SU-DHL-6 (cell line): ENCODE data around the gene SPATA16.

Experiments
- CTCF ChIP-seq: fragments of 200-600 bp; sonication (generic); IDR thresholded peaks from one replicate; pipeline ENCODE4 v1.5.1; 2017; ENCODE audit warnings: antibody characterized with exemption, mild to moderate bottlenecking, low read length, moderate library complexity; ENCODE audit not compliant: insufficient read depth, poor library complexity, severe bottlenecking
- EZH2phosphoT487 ChIP-seq: fragments of 200-600 bp; sonication (generic), shearing (Covaris generic); conservative IDR thresholded peaks from 2 replicates; pipeline ENCODE4 v1.6.1; 2018; ENCODE audit warnings: mild to moderate bottlenecking, antibody characterized with exemption, low read length, moderate library complexity, mixed read lengths

GRCh38 chr3:173103469-173103868, 37.6 kb downstream of the SPATA16 start:
- TF ChIP-seq CTCF (no peak), EZH2phosphoT487 (no peak)
